Stimulated activated CD4-positive, alpha-beta T cell treated with anti-CD3 and anti-CD28 coated beads, TNF-alpha, amount 100 ng/mL, for 24 hours (primary cell): Measurements from ENCODE around the gene PXDN.
"Not testable (repeated sequence)": the region's sequence is repeated elsewhere in the genome, so short reads cannot be mapped to it uniquely, and the experiment has no call there.

ENCODE experiments used
- DNase-seq, 3 experiments: peaks; one replicate each; pipeline ENCODE4 v3.0.0-alpha.2; 2020; ENCODE audit warnings: low read depth in 3 of 3

PXDN gene

GRCh38 chr2:1722692-1723091, 21.6 kb downstream of the PXDN start:
- no peak for DNase-seq

GRCh38 chr2:1721706-1722646, 22.3 kb downstream of the PXDN start:
- DNase-seq, result no peak

DNA sequence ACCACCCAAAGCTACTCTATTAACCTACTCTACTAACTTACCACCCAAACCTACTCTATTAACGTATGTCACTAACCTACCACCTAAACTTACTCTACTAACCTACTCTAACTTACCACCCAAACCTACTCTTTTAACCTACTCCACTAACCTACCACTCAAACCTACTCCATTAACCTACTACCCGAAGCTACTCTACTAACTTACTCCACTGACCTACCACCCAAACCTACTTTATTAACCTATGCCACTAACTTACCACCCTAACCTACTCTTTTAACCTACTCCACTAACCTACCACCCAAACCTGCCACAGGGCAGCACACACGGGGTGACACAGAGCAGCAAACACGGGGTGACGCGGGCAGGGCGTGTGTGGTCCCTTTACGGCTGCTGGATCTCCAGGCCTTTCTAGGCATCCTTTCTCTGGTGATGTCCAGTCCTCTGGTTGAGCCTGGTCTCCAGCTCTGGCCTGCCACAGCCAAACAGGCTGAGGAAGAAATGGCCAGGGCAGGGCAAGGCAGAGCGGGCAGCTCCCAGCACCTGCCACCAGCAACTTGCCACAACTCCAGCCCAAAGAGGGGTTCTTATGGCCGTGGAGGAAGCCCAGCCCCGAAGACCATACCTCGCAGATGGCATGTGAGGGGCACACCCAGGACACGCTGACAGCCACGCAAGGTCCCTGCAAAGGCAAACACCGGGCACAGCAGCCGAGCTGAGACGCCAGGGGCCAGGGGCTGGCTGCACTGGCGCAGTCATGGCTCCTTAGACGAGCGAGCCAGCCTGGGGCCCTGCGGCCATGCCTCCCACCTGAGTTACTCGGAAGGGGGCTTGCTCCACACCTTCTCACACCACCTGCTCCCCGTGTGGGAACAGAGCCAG, 25.7 kb downstream of the PXDN start:
- DNase-seq, result no peak

GRCh38 chr2:1717113-1717512, 27.2 kb downstream of the PXDN start:
- DNase-seq, result no peak

GRCh38 chr2:1716441-1716840, 27.9 kb downstream of the PXDN start:
- no peak for DNase-seq

GRCh38 chr2:1716014-1716305, 28.4 kb downstream of the PXDN start:
- DNase-seq, result not testable (repeated sequence)

DNA sequence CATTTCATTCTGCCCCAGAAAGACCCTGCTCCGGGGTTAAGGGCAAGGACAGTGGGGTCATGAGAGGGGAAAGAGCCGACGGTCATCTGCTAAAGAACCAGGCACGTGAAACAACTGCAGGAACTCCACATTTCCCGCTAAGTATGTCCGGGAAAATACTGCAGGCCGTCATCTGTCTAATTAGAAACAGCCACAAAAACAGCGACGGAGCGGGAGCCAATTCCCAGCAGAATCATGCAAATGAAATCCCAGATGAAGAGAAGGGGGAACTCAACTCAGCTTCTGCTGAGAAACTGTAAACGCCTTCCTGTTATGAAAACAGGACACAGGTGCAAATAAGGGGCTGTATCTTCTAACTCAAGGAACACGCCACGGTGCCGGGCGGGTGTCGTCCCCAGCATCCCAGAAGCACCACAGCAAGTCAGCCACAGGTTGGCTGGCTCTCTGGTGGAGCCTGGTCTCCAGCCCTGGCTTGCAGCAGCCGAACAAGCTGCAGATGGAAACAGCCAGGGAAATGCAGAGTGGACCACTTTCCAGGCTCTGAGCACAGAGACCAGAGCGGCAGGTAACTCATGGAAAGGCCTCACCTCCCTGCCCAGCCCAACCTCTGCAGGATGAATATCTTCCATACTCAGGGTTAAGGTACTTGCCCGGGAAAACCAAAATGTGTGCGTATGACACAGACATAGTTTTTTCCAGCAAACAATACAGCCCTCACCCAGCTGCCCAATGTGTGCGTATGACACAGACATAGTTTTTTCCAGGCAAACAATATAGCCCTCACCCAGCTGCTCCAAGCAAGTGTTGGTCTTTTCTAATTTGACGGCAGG, 28.9 kb downstream of the PXDN start:
- DNase-seq, result no peak

GRCh38 chr2:1714291-1715064, 29.8 kb downstream of the PXDN start:
- DNase-seq, result no peak

DNA sequence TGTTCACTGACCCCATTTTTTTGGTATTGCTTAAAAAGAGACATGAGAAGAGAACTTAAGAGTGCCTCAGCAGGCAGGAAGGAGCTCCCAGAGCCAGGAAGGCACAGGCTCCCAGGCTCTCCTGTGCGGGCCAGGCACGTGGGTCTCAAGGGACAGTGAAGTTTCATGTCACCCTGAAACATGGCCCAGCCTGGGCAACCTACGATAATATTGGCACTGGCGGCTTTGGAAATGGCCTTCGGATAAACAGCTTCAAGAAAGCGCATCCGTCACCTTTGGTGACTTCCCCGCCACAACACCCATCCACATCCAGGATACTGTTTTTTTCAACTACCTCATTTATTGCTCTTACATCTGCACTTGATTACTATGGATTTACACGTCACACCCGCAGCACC, 30.5 kb downstream of the PXDN start:
- no peak for DNase-seq

GRCh38 chr2:1713142-1713838, 31.0 kb downstream of the PXDN start:
- DNase-seq, result no peak

GRCh38 chr2:1709946-1710560, 34.3 kb downstream of the PXDN start:
- DNase-seq, result no peak

GRCh38 chr2:1709335-1709605, 35.0 kb downstream of the PXDN start:
- DNase-seq, result no peak

DNA sequence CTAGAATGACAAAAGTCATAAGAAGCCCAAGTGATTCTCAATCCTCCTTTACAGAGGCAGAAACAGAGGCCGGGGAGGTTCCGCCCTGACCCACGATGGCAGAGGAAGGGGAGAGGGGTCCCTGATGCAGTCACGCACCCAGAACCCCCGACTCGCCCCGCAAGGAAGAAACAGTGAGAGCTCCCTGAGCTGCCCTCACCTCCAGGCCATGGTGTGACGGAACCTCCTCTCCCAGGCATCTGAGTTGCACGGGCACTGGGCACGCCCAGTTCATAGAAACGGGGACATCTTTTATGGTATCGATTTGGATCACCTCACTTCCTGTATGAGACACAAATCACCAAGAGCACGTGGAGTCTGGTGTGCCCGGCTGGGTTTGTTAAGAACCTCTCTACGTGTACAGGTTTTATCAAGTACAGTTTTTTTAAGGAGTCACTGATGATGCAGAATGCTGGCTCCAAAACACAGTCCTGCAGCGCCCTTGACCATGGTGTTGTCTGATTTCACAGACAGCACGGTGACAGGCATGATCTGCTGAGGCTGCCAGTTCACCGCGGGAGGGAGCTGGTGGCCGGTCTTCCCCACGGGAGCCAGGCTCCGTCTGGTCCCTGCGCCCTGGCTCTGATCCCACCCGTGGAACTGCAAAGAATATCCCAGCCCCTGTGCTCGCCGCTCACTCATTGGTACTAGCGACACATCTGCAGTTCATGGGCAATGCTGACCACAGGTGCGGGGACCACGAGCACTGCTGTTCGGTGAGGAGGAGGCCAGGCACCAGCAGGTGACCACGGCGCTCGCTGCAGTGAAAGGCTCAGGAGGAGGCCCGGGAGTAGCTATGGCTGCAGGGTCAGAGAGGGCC, 35.6 kb downstream of the PXDN start:
- no peak for DNase-seq

DNA sequence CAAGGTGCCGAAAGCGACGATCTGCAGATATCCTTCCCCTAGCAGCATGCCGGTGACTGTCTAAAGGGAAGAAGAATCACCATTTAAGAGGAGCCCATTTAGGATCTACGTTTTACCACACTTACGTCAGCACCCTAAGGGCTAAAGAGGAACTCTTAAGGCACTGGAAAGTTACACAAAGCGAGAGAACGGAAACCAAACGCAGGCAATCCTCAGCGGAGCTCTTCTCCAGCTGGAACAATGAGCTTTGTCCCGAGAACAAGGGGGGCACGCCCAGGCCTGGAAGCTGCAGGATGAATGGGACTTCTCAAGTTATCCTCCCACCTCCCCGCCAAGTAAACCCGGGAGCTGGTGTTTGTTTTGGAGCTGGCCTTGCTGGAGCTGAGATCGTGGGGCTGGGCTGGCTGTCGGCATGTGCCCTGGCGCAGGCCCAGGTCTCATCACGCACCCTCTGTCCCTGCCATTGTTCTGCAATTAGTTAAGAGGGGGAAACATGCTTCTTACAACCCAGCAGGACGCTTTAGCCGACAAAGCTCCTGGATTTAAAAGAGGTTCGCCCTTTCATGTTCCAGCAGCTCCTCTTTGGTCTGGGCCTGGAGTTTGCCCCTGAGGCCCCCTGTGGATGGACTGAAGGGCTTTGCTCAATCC, 36.4 kb downstream of the PXDN start:
- no peak for DNase-seq

GRCh38 chr2:1706089-1706841, 38.0 kb downstream of the PXDN start:
- not testable (repeated sequence) for DNase-seq

DNA sequence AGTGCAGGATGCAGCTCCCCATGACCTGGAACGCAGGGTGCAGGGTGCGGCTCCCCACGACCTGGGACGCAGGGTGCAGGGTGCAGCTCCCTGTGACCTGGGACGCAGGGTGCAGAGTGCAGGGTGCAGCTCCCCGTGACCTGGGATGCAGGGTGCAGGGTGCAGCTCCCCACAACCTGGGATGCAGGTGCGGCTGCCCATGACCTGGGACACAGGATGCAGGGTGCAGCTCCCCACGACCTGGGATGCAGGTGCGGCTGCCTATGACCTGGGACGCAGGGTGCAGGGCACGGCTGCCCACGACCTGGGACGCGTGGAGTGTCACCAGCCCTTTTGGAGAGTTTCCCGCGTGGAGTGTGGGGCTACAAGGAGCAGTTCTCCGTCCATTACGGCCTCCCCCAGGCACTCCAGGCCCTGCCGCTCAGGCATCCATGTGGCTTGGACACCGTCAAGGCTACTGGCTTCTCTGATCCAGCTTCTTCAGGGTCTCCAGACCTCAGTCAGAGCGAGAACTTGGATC, 38.7 kb downstream of the PXDN start:
- DNase-seq, result no peak

DNA sequence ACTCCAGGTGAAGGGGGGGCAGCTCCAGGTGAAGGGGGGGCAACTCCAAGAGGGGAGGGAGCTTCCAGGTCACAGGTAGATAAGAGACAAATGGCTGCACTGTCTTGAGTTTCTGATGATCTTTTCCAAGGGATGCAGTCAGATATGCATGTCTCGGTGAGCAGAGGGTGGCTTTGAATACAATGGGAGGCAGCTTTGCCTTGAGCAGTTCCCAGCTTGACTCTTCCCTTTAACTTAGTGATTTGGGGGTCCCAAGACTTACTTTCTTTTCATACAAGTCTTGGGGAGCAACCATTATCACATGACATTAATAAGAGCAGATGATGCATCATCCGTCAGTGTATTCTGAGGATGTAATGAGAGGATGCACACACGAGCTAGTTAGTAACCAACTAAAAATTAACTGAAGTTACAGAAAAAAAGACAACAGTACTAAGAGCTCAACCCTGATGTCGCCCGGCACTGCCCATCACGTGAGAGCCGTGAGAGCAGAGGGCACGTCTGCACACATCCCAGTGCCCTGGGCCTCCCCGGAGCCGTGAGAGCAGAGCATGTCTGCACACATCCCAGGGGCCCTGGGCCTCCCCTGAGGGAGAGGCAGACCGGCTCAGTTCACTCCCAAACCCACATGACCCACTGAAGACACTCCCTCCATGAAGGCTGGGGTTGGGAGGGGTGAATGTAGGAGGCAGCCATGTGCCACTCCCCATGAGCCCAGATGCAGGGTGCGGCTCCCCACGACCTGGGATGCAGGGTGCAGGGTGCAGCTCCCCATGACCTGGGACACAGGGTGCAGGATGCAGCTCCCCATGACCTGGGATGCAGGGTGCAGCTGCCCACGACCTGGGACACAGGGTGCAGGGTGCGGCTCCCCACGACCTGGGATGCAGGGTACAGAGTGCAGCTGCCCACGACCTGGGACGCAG, 39.4 kb downstream of the PXDN start:
- DNase-seq, result no peak
